Kasumi-1 (cell line): Measurements from ENCODE around the gene GABBR2.

Experiments
- DNase-seq, 2 experiments: peaks; one replicate each; lab custom pipeline; 2025; lab: John Stamatoyannopoulos, UW

Gene GABBR2

GRCh38 chr9:98708933-98709911, at the start of gene GABBR2:
Gene GABBR2, minus strand, starts transcription at chr9:98708935. Its CDS starts 198 bp downstream, at chr9:98708737.
- DNase-seq: no peak

GRCh38 chr9:98755006-98755618, 46.4 kb upstream of the GABBR2 start:
- no peak for DNase-seq

DNA sequence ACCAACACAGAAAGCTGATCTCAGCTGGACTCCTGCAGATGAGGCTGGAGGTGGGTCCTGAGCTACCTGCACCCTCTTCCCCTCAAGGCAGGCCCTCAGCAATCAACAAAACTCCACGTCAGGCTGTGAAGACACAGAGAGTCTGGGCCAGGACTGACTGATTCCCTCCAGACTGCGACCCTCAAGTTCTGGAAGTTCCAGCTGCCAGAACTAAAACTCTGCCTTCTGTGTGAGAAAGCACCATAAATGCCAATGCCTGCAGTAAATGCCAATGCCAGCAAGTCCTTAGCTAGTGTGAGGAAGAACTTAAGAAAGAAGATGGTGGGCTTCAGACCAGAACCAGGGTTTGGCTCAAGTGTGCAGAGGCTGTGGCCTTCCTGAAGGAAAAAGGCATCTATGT, 42.5 kb upstream of the GABBR2 start:
- no peak for DNase-seq

DNA sequence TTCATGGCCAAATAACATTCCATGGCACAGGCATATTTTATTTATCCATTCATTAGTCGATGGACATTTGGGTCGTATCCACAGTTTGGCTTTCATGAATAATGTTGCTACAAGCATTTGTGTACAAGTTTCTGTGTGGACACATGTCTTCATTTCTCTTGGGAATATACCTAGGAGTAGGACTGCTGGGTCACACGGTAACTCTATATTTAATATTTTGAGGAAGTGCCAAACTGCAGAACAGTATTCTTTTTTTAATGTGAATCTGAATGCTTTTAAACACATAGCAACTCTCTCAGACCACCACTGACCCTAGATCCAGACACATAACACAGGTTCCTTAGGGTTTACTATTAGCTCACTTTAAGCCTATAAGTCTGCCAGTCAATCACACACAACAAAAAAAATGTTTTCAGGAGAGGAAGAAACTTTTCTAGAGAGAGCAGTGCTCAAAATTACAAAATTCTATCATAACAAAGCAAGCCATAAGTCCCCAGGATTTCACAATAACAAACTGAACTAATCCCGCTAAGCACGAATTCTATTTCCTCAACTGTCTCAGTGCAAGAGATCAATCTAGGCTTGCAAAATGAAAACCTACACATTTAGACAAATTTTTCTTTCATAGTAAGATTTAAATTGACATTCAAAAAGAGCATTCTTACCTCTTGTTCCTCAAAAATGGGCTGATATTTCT, 41.8 kb upstream of the GABBR2 start:
- DNase-seq: peak; percentile 24 to 38

DNA sequence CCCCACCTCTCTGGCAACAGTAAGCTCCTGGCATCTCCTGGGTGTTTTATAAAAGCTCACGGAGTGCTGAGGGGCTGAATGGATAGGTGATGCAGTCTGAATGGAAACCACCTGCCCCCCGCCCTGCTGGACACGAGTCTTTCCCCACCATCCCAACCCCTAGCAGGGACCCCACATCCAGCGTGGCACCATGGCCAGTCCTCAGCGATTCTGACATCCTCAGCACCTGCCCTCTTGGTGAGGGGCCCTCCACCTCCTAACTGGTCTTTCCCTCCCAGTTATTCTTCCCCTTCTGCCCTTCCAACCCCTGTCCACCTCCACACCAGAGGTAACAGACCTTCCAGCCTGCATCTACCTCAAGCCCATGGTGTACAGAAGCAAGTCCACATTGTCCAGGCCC, 38.7 kb upstream of the GABBR2 start:
- no peak for DNase-seq

DNA sequence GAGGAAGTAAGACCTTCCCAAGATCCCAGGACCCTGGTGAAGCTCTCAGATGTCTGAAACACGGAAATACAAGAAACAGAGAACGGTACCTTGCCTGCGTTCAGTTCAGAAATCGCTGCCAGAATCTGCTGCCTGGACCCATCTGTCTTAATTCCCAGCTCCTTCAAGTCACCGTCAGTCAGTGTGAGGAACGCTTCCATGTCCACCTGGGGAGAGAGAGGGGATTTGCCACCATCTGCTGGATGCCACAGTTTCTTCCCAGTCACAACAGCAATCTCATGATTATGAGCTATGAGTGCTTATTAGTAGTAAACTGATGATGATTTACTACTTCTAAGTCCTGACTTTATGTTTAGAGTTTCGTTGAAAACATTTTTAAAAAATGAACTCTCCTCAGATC, 36.7 kb upstream of the GABBR2 start:
- no peak for DNase-seq

DNA sequence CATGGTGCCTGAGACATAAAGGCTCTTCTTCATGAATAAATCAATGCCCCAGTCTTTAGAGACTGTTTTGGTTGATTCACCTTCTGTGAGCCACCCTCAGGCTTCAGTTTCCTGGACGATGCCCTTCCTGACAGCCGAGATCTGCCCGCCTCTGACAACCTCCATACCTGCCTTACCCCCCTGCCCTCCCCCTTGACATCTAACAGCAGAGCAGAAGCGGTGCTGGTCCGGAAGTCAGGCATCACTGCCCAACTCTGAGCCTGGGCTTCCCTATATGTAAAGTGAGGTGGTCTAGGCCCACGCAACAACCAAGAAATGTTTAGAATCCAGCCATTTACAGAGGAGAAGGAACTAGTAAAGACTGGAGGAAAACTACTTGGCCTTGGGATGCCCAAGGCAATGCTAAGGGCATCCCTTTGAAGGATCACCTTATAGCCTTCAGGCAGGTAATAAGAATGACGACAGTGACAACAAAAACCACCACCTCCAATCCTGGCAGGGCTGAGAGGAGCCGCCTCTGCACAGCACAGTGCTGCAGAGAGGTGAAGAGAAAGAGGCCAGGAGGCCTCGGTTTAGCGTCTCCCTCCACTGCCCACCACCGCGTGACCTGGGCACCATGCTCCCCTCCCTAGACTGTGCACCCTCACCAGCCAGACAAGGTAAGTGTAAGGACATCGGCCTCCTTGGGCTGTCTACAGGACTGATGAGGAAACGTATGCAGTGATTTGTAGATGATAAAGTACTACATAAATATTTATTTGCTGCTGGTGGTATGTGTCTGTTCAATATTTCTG, 35.3 kb upstream of the GABBR2 start:
- no peak for DNase-seq

GRCh38 chr9:98743329-98743728, 34.6 kb upstream of the GABBR2 start:
- DNase-seq: no peak

GRCh38 chr9:98742325-98743280, 33.9 kb upstream of the GABBR2 start:
- DNase-seq: no peak

- DNase-seq: no peak
Measured at GRCh38 chr9:98740226-98740881, 31.6 kb upstream of the GABBR2 start.

DNA sequence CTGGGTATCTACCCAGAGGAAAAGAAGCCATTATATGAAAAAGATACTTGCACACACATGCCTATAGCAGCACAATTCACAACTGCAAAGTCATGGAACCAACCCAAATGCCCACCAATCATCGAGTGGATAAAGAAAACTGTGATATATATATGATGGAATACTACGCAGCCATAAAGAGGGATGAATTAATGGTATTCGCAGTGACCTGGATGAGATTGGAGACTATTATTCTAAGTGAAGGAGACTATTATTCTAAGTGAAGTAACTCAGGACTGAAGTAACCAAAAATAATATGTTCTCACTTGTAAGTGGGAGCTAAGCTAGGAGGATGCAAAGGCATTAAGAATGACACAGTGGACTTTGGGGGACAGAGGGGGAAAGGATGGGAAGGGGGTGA, 30.0 kb upstream of the GABBR2 start:
- no peak for DNase-seq

DNA sequence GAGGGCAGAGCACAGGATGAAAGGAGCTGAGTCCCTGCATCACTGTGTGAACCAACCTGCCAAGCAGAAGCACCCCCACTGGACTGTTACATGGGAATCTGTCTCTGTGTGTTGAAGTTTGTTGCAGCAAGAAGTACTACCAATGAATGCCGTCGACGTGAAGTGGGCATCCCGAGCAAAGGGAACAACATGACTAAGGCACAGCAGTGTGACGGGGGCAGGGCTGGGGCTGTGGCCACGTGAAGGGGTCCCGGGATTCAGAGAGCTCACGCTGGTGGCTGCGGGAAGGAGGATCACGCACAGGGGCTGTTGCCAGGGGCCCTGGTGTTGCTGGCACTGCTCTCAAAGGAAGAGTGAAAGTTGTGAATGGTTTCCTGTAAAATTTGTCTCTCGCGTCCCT, 27.5 kb upstream of the GABBR2 start:
- DNase-seq: no peak

- no peak for DNase-seq
Measured at GRCh38 chr9:98732801-98733200, 24.1 kb upstream of the GABBR2 start.

DNA sequence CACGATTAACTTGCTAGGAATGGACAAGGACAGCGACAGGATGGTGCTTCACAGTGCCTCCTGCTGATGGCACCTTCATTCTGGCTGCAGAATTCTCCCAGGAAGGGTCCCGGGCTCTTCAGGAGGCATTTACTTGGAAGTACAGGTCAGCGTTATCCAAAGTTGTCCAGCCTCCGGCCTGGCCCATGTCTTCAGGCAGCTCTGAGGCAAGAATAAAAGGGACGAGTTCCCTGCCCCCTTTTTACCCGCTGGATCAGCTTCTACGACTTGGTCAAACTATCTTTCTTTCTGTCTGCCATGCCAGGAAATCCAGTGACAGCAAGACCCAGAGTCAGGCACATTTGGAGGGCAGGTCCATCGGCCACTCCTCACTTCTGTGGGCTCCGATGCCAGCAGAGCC, 23.4 kb upstream of the GABBR2 start:
- DNase-seq: no peak

GRCh38 chr9:98730871-98731270, 22.1 kb upstream of the GABBR2 start:
- no peak for DNase-seq

DNA sequence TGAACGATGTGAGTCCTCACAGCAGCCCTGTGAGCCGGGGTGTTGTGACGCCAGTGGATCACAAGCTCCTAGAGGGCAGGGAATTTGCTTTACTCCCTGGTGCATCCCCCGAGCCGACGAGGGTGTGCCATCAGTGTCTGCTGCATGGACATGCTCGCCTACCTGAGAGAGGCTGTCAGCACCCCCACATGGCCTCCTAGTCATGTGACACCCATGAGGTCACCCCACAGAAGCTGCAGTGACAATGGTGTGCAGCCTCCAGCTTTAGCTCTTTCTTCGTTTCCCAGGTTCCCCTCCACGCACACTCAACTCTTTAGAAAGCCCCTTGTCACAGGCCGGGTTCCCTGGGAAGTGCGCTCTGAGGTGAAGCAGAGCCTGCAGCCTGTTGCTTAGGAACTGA, 19.8 kb upstream of the GABBR2 start:
- DNase-seq: no peak

DNA sequence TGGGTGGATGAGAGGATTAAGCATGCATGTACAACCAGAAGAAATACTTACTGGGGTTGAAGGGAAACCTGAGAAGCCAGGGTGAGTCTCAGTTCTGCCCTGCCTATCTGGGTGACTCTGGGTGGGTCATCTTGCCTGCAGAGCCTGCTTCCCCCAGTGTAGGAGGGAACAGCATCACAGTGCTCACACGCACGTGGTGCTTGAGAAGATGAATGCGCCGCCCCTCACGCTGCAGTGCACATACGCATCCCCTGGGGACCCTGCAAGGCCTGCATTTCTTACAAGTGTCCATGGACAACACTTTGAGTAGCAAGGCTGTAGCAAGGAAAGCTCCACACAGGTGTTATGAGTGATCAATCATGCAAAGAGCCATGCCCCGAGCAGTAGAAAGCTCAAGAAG, 18.7 kb upstream of the GABBR2 start:
- DNase-seq: no peak

DNA sequence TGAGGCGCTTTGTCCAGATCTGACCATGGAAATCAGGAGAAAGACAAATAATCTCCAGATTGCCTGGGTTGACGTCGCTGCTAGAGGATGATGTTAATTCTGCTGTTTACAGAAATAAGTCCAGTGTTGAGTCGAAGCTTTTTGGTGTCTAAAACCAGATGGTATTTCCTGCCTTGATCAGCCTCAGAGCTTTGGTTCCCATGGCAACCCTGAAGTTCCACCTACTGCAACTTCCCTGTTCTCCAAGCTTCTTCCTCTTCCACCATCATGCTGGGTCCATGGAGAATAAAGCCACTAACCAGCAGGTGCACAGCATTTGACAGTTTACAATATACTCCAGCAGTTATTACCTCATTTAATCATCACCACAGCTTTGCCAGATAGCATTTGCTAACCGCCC, 18.0 kb upstream of the GABBR2 start:
- DNase-seq: peak; percentile 66 to 79

GRCh38 chr9:98724810-98725530, 16.2 kb upstream of the GABBR2 start:
- no peak for DNase-seq

GRCh38 chr9:98721643-98722042, 12.9 kb upstream of the GABBR2 start:
- DNase-seq: no peak
